ENCODE data around the gene LRRFIP1. TPM values are rescaled to one million over a fixed set of nuclear protein-coding genes. Genes with fewer than 3 reads are reported as not detected.
"Not testable (repeated sequence)": the region's sequence is repeated elsewhere in the genome, so short reads cannot be mapped to it uniquely, and the experiment has no call there.

LRRFIP1 gene
- total RNA-seq, 1 donor from 2014 or later = 157 TPM

GRCh38 chr2:237651761-237652160 lies 24.4 kb downstream of the LRRFIP1 start:
- no peak for DNase-seq (ENCODE audit: low spot score)
- intact Hi-C loops (cut with DNase I) = no loop called here

- no peak for DNase-seq (ENCODE audit: low spot score)
Measured at GRCh38 chr2:237652181-237652580, 24.8 kb downstream of the LRRFIP1 start.

GRCh38 chr2:237652854-237653253 lies 25.5 kb downstream of the LRRFIP1 start:
- no peak for DNase-seq (ENCODE audit: low spot score)
- intact Hi-C loops (cut with DNase I) = no loop called here

More at GRCh38 chr2:237652181-237652580, 24.8 kb downstream of the LRRFIP1 start:
- intact Hi-C loops (cut with DNase I) = no loop called here

GRCh38 chr2:237653776-237654558 lies 26.6 kb downstream of the LRRFIP1 start:
- no peak for DNase-seq (ENCODE audit: low spot score)
- intact Hi-C loops (cut with DNase I) = no loop called here

- no peak for DNase-seq (ENCODE audit: low spot score)
- intact Hi-C loops (cut with DNase I) = no loop called here
Measured at GRCh38 chr2:237657063-237657462, 29.7 kb downstream of the LRRFIP1 start.

- intact Hi-C loops (cut with DNase I) = loop anchor here (5.0 kb wide), 1 partner anchor 33 kb away; the partner anchor contains the start of gene LRRFIP1
Measured at GRCh38 chr2:237660381-237660900, 33.1 kb downstream of the LRRFIP1 start.

GRCh38 chr2:237661270-237661669 lies 33.9 kb downstream of the LRRFIP1 start:
- intact Hi-C loops (cut with DNase I) = loop anchor here (5.0 kb wide), 1 partner anchor 34 kb away; the partner anchor contains the start of gene LRRFIP1
- no peak for DNase-seq (ENCODE audit: low spot score)

More at GRCh38 chr2:237660381-237660900, 33.1 kb downstream of the LRRFIP1 start:
- DNase-seq (ENCODE audit: low spot score) = no peak

- DNase-seq (ENCODE audit: low spot score) = no peak
- intact Hi-C loops (cut with DNase I) = loop anchor here (5.0 kb wide), 1 partner anchor 35 kb away; the partner anchor contains the start of gene LRRFIP1
Measured at GRCh38 chr2:237661799-237662328, 34.5 kb downstream of the LRRFIP1 start.

- peak; percentile 89 for DNase-seq (ENCODE audit: low spot score)
- intact Hi-C loops (cut with DNase I) = loop anchor here (5.0 kb wide), 1 partner anchor 35 kb away; the partner anchor contains the start of gene LRRFIP1
Measured at GRCh38 chr2:237662671-237663093, 35.3 kb downstream of the LRRFIP1 start.

GRCh38 chr2:237663517-237664110 lies 36.2 kb downstream of the LRRFIP1 start:
- intact Hi-C loops (cut with DNase I) = loop anchor here (5.0 kb wide), 1 partner anchor 36 kb away; the partner anchor contains the start of gene LRRFIP1
- DNase-seq (ENCODE audit: low spot score) = no peak

- intact Hi-C loops (cut with DNase I) = loop anchor here (5.0 kb wide), 1 partner anchor 37 kb away; the partner anchor contains the start of gene LRRFIP1
- no peak for DNase-seq (ENCODE audit: low spot score)
Measured at GRCh38 chr2:237664151-237664550, 36.8 kb downstream of the LRRFIP1 start.

- intact Hi-C loops (cut with DNase I) = no loop called here
- no peak for DNase-seq (ENCODE audit: low spot score)
Measured at GRCh38 chr2:237665713-237666143, 38.3 kb downstream of the LRRFIP1 start.

- intact Hi-C loops (cut with DNase I) = no loop called here
- DNase-seq (ENCODE audit: low spot score) = no peak
Measured at GRCh38 chr2:237666606-237667005, 39.2 kb downstream of the LRRFIP1 start.

GRCh38 chr2:237667050-237667576 lies 39.7 kb downstream of the LRRFIP1 start:
- DNase-seq (ENCODE audit: low spot score); intact Hi-C loops (cut with DNase I): not testable (repeated sequence)

- DNase-seq (ENCODE audit: low spot score) = no peak
- intact Hi-C loops (cut with DNase I) = no loop called here
Measured at GRCh38 chr2:237667893-237668292, 40.5 kb downstream of the LRRFIP1 start.

- intact Hi-C loops (cut with DNase I) = no loop called here
- DNase-seq (ENCODE audit: low spot score) = no peak
Measured at GRCh38 chr2:237668440-237668839, 41.1 kb downstream of the LRRFIP1 start.

GRCh38 chr2:237669283-237669627 lies 41.9 kb downstream of the LRRFIP1 start:
- DNase-seq (ENCODE audit: low spot score) = no peak
- intact Hi-C loops (cut with DNase I) = no loop called here

- intact Hi-C loops (cut with DNase I) = loop anchor here (5.0 kb wide), 2 partner anchors 68 to 158 kb away; no protein-coding TSS in a partner anchor
- DNase-seq (ENCODE audit: low spot score) = peak; percentile 83
Measured at GRCh38 chr2:237669628-237670392, 42.4 kb downstream of the LRRFIP1 start.

- intact Hi-C loops (cut with DNase I) = loop anchor here (5.0 kb wide), 2 partner anchors 68 to 158 kb away; no protein-coding TSS in a partner anchor
- DNase-seq (ENCODE audit: low spot score) = no peak
Measured at GRCh38 chr2:237670641-237671040, 43.3 kb downstream of the LRRFIP1 start.

Data from cardiac septum (tissue), 1 donor.